H1 (cell line): ENCODE results near the gene ALG14. TPM values are rescaled to one million over a fixed set of nuclear protein-coding genes. Genes with fewer than 3 reads are reported as not detected.

ENCODE experiments used
- BCL11A ChIP-seq, 2 experiments: IDR thresholded peaks; one replicate each; pipeline ENCODE4 v1.6.1; 2011; ENCODE audit warnings: low read depth in 2 of 2, low read length in 2 of 2, mild to moderate bottlenecking in 2 of 2
- CHD2 ChIP-seq: IDR thresholded peaks from 2 replicates; pipeline ENCODE4 v1.6.1; 2012; ENCODE audit warnings: low read length, improper control_type of control experiment
- KDM4A ChIP-seq: IDR thresholded peaks from one replicate; pipeline ENCODE4 v1.7.1; 2012; ENCODE audit warnings: low read depth, mild to moderate bottlenecking, moderate library complexity, low read length, inconsistent platforms; ENCODE audit not compliant: severe bottlenecking
- NRF1 ChIP-seq: IDR thresholded peaks from 2 replicates; pipeline ENCODE4 v1.6.1; 2011; ENCODE audit warnings: mild to moderate bottlenecking, low read depth, low read length, improper control_type of control experiment
- RNF2 ChIP-seq: fragments of 200-900, 300-1000 bp; sonication (generic); IDR thresholded peaks from 2 replicates; pipeline ENCODE4 v1.7.1; 2016; ENCODE audit warnings: borderline replicate concordance, low read depth, mild to moderate bottlenecking, antibody characterized with exemption, low read length; ENCODE audit not compliant: poor library complexity, severe bottlenecking; ENCODE audit errors: missing control alignments
- TCF12 ChIP-seq: IDR thresholded peaks from 2 replicates; pipeline ENCODE4 v1.6.1; 2011; ENCODE audit warnings: low read depth, mild to moderate bottlenecking, low read length
- polyA plus RNA-seq, 7 experiments: library from polyadenylated mRNA; depleted of rRNA in 3 of 7; stranded (reverse) in 5 of 7; unstranded in 2 of 7; fragments of >200 nt in 5 of 7; fragments of 200-250 nt in 2 of 7; gene quantifications; 1 replicate in 5 of 7; 2 replicates in 1 of 7; 4 replicates in 1 of 7; pipeline versions ENCODE4 v1.2.1 to v1.2.3, GENCODE V29; 2011 to 2013; ENCODE audit warnings: missing spikeins in 2 of 7, mixed read lengths in 2 of 7
- total RNA-seq: library from RNA; stranded (reverse); fragmentation: NEBNext Ultra II Directional; extraction: Animal tissue kit (Norgen Biotek cat#: 25700); gene quantifications from 2 replicates; pipeline ENCODE4 v1.2.1, GENCODE V29; 2021
- TF ChIP-seq, protein P1 (sequence below): IDR thresholded peaks from 2 replicates; pipeline ENCODE4 v1.6.1; 2012; ENCODE audit warnings: low read length, inconsistent platforms
- TF ChIP-seq, protein P2 (sequence below): fragments of 300-600 bp; sonication (generic); IDR thresholded peaks from 2 replicates; pipeline ENCODE4 v1.7.1; 2012; ENCODE audit warnings: low read length, moderate library complexity, mild to moderate bottlenecking, inconsistent platforms; ENCODE audit not compliant: insufficient replicate concordance

Gene ALG14
- total and polyA plus RNA-seq, 2 of the 8 experiments (the other 6 are each of a cell fraction or from before 2014, with no cell fraction given): 0.95 to 1.3 TPM

DNA sequence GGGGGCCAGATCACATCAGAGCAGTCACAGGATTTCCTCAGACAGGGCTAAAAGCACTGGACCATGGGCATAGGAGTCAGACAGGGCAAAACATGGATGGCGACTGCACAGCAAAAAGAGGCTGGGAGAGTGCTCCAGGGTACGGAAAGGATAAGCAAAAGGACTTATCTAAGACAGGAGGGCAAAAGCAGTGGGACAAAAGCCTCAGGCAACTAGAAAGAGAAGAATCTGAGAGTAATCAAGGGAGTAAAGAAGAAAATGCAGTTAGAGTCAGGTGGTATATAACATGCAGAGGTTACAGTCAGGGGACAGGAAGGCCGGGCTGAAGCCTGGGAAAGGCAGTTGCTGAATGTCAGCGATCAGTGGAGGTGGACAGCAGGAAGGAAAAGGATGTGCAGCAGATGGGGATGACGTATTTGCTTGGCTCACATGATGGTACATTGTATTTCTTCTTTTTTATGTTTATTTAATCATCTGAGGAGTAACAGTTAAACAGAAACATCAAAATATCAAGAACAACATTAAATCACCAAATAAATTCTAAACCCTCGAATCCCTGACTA is 82.8 kb downstream of the ALG14 start (continued):
- TF ChIP-seq RNF2: no peak
- TF ChIP-seq CHD2: no peak
- no peak for TF ChIP-seq TCF12
- no peak for TF ChIP-seq BCL11A (IDR thresholded peaks at IDR 0.05; ENCODE audit: low read depth in 2 of 2, low read length in 2 of 2)
- TF ChIP-seq, protein P1, sequence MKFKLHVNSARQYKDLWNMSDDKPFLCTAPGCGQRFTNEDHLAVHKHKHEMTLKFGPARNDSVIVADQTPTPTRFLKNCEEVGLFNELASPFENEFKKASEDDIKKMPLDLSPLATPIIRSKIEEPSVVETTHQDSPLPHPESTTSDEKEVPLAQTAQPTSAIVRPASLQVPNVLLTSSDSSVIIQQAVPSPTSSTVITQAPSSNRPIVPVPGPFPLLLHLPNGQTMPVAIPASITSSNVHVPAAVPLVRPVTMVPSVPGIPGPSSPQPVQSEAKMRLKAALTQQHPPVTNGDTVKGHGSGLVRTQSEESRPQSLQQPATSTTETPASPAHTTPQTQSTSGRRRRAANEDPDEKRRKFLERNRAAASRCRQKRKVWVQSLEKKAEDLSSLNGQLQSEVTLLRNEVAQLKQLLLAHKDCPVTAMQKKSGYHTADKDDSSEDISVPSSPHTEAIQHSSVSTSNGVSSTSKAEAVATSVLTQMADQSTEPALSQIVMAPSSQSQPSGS: no peak
- no peak for TF ChIP-seq NRF1
- TF ChIP-seq, protein P2, sequence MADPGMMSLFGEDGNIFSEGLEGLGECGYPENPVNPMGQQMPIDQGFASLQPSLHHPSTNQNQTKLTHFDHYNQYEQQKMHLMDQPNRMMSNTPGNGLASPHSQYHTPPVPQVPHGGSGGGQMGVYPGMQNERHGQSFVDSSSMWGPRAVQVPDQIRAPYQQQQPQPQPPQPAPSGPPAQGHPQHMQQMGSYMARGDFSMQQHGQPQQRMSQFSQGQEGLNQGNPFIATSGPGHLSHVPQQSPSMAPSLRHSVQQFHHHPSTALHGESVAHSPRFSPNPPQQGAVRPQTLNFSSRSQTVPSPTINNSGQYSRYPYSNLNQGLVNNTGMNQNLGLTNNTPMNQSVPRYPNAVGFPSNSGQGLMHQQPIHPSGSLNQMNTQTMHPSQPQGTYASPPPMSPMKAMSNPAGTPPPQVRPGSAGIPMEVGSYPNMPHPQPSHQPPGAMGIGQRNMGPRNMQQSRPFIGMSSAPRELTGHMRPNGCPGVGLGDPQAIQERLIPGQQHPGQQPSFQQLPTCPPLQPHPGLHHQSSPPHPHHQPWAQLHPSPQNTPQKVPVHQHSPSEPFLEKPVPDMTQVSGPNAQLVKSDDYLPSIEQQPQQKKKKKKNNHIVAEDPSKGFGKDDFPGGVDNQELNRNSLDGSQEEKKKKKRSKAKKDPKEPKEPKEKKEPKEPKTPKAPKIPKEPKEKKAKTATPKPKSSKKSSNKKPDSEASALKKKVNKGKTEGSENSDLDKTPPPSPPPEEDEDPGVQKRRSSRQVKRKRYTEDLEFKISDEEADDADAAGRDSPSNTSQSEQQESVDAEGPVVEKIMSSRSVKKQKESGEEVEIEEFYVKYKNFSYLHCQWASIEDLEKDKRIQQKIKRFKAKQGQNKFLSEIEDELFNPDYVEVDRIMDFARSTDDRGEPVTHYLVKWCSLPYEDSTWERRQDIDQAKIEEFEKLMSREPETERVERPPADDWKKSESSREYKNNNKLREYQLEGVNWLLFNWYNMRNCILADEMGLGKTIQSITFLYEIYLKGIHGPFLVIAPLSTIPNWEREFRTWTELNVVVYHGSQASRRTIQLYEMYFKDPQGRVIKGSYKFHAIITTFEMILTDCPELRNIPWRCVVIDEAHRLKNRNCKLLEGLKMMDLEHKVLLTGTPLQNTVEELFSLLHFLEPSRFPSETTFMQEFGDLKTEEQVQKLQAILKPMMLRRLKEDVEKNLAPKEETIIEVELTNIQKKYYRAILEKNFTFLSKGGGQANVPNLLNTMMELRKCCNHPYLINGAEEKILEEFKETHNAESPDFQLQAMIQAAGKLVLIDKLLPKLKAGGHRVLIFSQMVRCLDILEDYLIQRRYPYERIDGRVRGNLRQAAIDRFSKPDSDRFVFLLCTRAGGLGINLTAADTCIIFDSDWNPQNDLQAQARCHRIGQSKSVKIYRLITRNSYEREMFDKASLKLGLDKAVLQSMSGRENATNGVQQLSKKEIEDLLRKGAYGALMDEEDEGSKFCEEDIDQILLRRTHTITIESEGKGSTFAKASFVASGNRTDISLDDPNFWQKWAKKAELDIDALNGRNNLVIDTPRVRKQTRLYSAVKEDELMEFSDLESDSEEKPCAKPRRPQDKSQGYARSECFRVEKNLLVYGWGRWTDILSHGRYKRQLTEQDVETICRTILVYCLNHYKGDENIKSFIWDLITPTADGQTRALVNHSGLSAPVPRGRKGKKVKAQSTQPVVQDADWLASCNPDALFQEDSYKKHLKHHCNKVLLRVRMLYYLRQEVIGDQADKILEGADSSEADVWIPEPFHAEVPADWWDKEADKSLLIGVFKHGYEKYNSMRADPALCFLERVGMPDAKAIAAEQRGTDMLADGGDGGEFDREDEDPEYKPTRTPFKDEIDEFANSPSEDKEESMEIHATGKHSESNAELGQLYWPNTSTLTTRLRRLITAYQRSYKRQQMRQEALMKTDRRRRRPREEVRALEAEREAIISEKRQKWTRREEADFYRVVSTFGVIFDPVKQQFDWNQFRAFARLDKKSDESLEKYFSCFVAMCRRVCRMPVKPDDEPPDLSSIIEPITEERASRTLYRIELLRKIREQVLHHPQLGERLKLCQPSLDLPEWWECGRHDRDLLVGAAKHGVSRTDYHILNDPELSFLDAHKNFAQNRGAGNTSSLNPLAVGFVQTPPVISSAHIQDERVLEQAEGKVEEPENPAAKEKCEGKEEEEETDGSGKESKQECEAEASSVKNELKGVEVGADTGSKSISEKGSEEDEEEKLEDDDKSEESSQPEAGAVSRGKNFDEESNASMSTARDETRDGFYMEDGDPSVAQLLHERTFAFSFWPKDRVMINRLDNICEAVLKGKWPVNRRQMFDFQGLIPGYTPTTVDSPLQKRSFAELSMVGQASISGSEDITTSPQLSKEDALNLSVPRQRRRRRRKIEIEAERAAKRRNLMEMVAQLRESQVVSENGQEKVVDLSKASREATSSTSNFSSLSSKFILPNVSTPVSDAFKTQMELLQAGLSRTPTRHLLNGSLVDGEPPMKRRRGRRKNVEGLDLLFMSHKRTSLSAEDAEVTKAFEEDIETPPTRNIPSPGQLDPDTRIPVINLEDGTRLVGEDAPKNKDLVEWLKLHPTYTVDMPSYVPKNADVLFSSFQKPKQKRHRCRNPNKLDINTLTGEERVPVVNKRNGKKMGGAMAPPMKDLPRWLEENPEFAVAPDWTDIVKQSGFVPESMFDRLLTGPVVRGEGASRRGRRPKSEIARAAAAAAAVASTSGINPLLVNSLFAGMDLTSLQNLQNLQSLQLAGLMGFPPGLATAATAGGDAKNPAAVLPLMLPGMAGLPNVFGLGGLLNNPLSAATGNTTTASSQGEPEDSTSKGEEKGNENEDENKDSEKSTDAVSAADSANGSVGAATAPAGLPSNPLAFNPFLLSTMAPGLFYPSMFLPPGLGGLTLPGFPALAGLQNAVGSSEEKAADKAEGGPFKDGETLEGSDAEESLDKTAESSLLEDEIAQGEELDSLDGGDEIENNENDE: no peak
- TF ChIP-seq KDM4A: no peak
